ENCODE data around the gene PEX14.

GRCh38 chr1:10557714-10558113 is 83.0 kb downstream of the PEX14 start:
- TF ChIP-seq, protein P1, sequence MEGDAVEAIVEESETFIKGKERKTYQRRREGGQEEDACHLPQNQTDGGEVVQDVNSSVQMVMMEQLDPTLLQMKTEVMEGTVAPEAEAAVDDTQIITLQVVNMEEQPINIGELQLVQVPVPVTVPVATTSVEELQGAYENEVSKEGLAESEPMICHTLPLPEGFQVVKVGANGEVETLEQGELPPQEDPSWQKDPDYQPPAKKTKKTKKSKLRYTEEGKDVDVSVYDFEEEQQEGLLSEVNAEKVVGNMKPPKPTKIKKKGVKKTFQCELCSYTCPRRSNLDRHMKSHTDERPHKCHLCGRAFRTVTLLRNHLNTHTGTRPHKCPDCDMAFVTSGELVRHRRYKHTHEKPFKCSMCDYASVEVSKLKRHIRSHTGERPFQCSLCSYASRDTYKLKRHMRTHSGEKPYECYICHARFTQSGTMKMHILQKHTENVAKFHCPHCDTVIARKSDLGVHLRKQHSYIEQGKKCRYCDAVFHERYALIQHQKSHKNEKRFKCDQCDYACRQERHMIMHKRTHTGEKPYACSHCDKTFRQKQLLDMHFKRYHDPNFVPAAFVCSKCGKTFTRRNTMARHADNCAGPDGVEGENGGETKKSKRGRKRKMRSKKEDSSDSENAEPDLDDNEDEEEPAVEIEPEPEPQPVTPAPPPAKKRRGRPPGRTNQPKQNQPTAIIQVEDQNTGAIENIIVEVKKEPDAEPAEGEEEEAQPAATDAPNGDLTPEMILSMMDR (IDR thresholded peaks at IDR 0.05) = no peak
- TF ChIP-seq POLR2AphosphoS5 (IDR thresholded peaks at IDR 0.05) (no peak), POLR2A (IDR thresholded peaks at IDR 0.05) (no peak)

Data from breast epithelium (tissue), 3 donors.